ENCODE data around the gene CRYBG1.
"Not testable (repeated sequence)": the region's sequence is repeated elsewhere in the genome, so short reads cannot be mapped to it uniquely, and the experiment has no call there.

CRYBG1 gene

DNA sequence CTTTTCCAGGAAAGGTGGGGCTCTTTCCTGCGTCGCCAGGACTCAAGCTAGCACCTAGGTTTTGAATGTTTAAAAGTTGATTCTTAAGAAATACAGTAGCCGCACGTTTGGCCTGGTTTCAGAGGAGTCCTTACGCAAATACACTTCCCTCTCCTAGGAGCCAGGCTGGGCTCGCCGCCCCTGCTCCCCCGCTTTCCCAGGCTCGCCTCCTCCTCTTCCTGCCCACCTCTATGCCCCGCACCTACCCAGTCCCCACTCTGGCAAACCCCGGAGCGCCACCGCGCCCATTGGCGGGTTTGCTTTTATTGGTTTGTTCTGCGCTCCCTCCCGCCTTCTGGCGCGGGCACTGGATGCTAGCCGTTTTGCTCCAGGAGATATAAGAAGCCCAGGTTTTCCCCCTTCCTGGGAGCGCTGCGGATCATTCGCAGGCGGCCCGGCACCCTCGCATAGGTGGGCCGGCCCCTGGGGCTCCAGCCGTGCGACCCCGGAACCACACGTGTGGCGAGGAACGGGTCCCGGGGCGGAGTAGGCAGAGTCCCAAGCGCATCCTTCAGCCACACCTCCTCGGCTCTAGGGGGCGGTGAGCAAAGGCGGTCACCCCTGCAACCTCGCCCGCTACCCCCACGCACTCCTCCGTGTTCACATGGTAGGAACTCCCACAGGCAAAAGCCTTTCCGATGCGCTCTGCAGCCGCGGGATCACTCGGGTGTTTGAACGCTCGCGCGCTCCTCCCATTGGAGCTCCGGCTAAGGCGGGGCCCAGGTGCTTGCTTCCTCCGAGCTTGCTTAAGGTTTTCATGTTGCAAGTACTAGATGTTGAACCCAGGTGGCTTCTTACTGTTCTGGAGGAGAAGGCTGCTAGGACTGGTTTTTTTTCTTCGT is 149.8 kb downstream of the CRYBG1 start:
- no peak for FAIRE-seq

GRCh38 chr6:106511288-106512047 is 151.0 kb downstream of the CRYBG1 start:
- FAIRE-seq = no peak

DNA sequence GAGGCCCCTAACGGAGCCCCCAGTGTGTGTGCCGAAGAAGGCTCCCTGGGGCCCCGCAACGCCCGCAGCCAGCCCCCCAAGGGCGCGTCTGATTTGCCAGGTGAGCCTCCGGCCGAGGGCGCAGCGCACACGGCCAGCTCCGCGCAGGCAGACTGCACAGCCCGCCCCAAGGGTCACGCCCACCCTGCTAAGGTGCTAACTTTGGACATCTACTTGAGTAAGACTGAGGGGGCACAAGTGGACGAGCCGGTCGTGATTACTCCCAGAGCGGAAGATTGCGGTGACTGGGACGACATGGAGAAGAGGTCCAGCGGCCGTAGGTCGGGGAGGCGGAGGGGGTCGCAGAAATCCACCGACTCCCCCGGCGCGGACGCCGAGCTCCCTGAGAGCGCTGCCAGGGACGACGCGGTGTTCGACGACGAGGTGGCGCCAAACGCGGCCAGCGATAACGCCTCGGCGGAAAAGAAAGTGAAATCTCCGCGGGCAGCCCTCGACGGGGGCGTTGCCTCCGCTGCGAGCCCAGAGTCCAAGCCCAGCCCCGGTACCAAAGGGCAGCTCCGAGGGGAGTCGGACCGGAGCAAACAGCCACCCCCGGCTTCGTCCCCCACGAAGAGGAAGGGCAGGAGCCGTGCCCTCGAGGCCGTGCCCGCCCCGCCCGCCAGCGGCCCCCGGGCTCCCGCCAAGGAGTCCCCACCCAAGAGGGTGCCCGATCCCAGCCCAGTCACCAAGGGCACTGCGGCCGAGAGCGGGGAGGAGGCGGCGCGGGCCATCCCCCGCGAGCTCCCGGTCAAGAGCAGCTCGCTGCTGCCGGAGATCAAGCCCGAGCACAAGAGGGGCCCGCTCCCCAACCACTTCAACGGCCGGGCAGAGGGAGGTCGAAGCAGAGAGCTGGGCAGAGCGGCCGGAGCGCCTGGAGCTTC is 151.8 kb downstream of the CRYBG1 start:
- no peak for FAIRE-seq

GRCh38 chr6:106512968-106513574 is 152.6 kb downstream of the CRYBG1 start:
- FAIRE-seq = no peak

DNA sequence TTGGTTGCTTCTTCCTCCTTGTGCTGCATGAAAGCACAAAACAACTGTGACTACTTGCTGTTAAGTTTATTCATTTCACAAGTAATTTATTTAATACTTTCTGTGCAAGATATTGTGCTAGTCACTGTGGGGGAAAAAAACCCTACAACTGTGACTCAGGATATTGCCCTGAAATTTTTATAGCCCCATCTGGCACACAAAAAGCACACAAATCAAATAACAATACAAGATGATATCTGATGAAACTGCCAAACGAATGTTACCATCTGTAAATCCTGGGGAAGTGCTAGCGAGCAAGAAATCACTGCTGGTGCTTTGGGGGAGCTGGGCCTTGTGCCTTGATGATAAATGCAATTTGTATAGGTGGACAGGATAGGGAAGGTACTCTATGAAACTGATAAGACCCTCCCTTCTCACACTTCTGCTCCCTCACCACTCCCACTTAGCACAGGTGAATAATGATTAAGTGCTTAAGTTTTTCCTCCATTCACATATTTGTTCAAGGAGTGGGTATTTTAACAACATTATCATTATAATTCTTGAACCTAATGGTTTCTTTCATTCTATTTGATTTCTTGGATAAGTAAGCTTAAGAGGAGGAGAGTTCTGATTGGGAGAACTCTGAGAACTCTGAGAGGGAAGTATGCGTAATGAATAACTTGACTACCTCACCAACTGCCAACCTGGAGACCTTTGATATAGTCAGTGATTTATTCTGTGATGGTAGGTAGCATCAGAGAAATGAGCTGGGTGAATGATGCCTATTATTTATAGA is 153.5 kb downstream of the CRYBG1 start:
- FAIRE-seq = no peak

- no peak for FAIRE-seq
Observed at GRCh38 chr6:106514583-106514885, 154.0 kb downstream of the CRYBG1 start.

- FAIRE-seq = not testable (repeated sequence)
Observed at GRCh38 chr6:106515582-106515981, 155.1 kb downstream of the CRYBG1 start.

- no peak for FAIRE-seq
Observed at GRCh38 chr6:106516616-106517015, 156.1 kb downstream of the CRYBG1 start.

GRCh38 chr6:106517706-106518105 is 157.2 kb downstream of the CRYBG1 start:
- no peak for FAIRE-seq

GRCh38 chr6:106518748-106519147 is 158.2 kb downstream of the CRYBG1 start:
- FAIRE-seq = no peak

DNA sequence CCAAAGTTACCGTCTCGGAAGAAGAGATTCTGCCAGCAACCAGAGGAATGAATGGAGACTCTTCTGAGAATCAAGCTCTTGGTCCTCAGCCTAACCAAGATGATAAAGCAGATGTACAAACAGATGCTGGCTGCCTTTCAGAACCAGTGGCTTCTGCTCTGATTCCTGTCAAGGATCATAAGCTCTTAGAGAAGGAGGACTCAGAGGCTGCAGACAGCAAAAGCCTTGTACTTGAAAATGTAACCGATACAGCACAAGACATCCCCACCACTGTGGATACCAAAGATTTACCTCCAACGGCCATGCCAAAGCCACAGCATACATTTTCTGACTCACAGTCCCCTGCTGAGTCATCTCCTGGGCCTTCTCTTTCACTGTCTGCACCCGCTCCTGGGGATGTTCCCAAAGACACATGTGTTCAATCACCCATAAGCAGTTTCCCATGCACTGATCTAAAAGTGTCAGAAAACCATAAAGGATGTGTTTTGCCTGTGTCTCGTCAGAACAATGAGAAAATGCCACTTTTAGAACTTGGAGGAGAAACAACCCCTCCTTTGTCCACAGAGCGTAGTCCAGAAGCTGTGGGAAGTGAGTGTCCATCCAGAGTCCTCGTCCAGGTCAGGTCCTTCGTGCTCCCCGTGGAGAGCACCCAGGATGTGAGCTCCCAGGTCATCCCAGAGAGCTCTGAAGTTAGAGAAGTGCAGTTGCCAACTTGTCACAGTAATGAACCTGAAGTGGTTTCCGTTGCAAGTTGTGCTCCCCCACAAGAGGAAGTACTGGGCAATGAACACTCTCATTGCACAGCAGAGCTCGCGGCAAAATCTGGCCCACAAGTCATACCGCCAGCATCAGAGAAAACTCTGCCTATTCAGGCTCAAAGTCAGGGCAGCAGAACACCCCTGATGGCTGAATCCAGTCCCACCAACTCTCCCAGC is 159.2 kb downstream of the CRYBG1 start:
- no peak for FAIRE-seq

DNA sequence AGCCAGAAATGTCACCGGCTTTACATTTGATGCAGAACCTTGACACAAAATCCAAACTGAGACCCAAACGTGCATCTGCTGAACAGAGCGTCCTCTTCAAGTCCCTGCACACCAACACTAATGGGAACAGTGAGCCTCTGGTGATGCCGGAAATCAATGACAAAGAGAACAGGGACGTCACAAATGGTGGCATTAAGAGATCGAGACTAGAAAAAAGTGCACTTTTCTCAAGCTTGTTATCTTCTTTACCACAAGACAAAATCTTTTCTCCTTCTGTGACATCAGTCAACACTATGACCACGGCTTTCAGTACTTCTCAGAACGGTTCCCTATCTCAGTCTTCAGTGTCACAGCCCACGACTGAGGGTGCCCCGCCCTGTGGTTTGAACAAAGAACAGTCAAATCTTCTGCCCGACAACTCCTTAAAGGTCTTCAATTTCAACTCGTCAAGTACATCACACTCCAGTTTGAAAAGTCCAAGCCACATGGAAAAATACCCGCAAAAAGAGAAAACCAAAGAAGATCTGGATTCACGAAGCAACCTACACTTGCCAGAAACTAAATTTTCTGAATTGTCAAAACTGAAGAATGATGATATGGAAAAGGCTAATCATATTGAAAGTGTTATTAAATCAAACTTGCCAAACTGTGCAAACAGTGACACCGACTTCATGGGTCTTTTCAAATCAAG is 160.3 kb downstream of the CRYBG1 start:
- FAIRE-seq = no peak

- FAIRE-seq = no peak
Observed at GRCh38 chr6:106522562-106523250, 162.2 kb downstream of the CRYBG1 start.

GRCh38 chr6:106525107-106525881 is 164.8 kb downstream of the CRYBG1 start:
- FAIRE-seq = no peak

GRCh38 chr6:106525882-106526275 is 165.4 kb downstream of the CRYBG1 start:
- FAIRE-seq = no peak

GRCh38 chr6:106527117-106527516 is 166.6 kb downstream of the CRYBG1 start:
- FAIRE-seq = no peak

- FAIRE-seq = no peak
Observed at GRCh38 chr6:106527979-106528378, 167.5 kb downstream of the CRYBG1 start.

- FAIRE-seq = no peak
Observed at GRCh38 chr6:106528521-106528920, 168.0 kb downstream of the CRYBG1 start.

DNA sequence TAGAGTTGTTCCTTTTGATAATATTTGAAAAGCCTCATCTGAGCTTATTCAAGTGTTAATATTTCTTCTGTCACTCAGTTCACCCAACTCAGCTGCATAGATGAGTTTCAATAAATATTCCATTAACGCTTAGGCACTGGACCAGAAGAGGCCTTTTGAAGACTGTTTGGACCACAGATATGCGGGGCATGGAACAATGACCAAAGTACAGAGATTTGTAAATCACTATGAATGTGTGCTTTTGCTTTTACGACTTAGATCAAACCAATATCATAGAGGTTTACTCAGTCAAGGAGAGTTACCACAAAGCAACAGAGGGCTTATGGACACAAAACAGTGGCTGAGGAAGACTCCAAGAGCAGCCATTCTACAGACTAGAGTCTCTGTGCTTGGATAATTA is 168.9 kb downstream of the CRYBG1 start:
- FAIRE-seq = no peak
